OCI-LY3 (cell line): ENCODE data around the gene TMEM205.

Source experiments
- EZH2phosphoT487 ChIP-seq: fragments of 200-600 bp; shearing (Covaris generic); IDR thresholded peaks from 2 replicates; pipeline ENCODE4 v1.6.1; 2018; ENCODE audit warnings: antibody characterized with exemption, mixed run types, low read depth
- TF ChIP-seq, protein P1 (sequence below): fragments of 200-600, 300-600 bp; sonication (generic); IDR thresholded peaks from 2 replicates; pipeline ENCODE4 v1.5.1; 2014; ENCODE audit warnings: antibody characterized with exemption, low read length, low read depth

DNA sequence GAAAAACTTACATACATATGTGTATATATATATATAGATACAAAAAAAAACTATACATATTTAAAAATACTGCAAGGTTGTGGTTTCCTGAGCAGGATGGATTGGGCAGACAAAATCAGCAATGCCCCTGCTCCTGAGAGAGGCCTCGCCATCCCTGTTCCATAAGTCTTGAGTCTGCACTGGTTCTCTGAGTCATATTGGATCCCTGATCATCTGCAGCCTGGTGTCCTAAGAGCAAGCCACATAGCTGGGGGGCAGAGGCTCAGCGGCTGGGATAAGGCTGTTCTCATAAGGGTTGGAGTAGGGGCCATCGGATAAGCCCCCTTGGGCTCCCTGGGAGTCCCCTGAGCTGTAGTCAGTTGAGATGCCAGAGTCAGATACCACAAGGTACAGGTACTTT is 31.7 kb upstream of the TMEM205 start:
- TF ChIP-seq, protein P1, sequence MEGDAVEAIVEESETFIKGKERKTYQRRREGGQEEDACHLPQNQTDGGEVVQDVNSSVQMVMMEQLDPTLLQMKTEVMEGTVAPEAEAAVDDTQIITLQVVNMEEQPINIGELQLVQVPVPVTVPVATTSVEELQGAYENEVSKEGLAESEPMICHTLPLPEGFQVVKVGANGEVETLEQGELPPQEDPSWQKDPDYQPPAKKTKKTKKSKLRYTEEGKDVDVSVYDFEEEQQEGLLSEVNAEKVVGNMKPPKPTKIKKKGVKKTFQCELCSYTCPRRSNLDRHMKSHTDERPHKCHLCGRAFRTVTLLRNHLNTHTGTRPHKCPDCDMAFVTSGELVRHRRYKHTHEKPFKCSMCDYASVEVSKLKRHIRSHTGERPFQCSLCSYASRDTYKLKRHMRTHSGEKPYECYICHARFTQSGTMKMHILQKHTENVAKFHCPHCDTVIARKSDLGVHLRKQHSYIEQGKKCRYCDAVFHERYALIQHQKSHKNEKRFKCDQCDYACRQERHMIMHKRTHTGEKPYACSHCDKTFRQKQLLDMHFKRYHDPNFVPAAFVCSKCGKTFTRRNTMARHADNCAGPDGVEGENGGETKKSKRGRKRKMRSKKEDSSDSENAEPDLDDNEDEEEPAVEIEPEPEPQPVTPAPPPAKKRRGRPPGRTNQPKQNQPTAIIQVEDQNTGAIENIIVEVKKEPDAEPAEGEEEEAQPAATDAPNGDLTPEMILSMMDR, result no peak
- no peak for TF ChIP-seq EZH2phosphoT487
